Heart left ventricle (tissue), 13 donors: ENCODE results near the gene NDST3.

ENCODE experiments used
- POLR2A ChIP-seq, 2 donors: fragments of 450-650 bp; IDR thresholded peaks; one replicate each; pipeline ENCODE4 v1.6.1; 2017; ENCODE audit warnings: antibody characterized with exemption in 2 of 2, mild to moderate bottlenecking in 2 of 2, moderate library complexity in 2 of 2
- TF ChIP-seq, protein P1 (sequence below), 12 donors: fragments of 200-600 bp; sonication (generic) in 4 of 12; IDR thresholded peaks; one replicate each; pipeline versions ENCODE4 v1.5.0 to v1.8.0; 2018 to 2022; ENCODE audit warnings: antibody characterized with exemption in 12 of 12, mild to moderate bottlenecking in 5 of 12
- donor health status: ischemic (EF 13 %, LVEDD 7.1; RV severe dilation, severe dysfunction).
- donor health status: DM: no; HTN: yes; CAD: no.
- donor health status: DM: no; HTN: no; CAD: no.
- donor health status: ischemic (EF 25% LVEDD 6.9; RV normal size, moderate dysfunction).
- donor health status: ischemic (EF 25% LVEDD 5.7; RV mildly dilated, moderate dysfunction).
- donor health status: ischemic (EF 35%, LVEDD 5.7; RV mildly dilated, moderate dysfunction).
- donor health status: nonischemic (EF 11% LVEDD 7.7; RV severe dilation, severe dysfunction).
- donor health status: DM: yes; HTN: yes; CAD: no.
- donor health status: PGD.
- donor health status: ischemic (EF 29% LVEDD 5.4; RV normal size, mild dysfunction).
- donor health status: nonischemic (EF 23%, LVEDD 6.1; RV moderate dilation, normal function).

DNA sequence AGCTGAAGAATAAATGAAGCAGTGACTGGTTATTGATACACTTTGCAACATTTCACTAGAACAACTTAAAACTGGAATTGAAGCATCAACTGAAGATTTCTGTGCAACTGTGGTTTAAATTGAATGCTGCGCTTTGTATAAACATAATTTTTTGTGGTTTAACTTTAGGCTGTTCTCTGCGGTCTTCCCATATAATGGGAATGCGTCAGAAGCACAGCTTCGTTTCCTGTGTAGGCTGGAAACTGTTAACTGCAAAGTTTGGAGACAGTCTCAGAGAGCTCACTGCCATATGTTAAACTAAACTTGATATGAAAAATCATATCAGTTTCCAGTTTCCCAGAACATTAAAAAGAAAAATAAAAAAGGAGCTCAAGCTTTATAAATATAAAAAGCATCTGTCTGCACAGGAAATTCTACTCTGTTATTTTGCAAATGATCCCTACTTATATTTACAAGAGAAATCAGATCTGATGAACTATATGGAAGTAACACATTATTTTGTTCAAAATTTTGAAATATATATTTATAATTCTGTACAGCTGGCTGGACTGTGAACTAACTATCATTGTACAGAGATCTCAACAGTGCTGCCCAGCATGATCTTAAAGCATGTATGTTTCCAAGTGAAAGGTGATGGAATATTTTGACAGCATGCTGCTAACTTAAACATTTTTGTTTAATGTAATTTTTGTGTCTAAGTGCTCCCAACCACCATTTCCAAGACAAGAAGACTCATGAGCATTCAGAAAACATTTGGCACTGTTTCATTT is 139.9 kb downstream of the NDST3 start:
- TF ChIP-seq, protein P1, sequence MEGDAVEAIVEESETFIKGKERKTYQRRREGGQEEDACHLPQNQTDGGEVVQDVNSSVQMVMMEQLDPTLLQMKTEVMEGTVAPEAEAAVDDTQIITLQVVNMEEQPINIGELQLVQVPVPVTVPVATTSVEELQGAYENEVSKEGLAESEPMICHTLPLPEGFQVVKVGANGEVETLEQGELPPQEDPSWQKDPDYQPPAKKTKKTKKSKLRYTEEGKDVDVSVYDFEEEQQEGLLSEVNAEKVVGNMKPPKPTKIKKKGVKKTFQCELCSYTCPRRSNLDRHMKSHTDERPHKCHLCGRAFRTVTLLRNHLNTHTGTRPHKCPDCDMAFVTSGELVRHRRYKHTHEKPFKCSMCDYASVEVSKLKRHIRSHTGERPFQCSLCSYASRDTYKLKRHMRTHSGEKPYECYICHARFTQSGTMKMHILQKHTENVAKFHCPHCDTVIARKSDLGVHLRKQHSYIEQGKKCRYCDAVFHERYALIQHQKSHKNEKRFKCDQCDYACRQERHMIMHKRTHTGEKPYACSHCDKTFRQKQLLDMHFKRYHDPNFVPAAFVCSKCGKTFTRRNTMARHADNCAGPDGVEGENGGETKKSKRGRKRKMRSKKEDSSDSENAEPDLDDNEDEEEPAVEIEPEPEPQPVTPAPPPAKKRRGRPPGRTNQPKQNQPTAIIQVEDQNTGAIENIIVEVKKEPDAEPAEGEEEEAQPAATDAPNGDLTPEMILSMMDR (IDR thresholded peaks at IDR 0.05) = no peak
- no peak for TF ChIP-seq POLR2A (IDR thresholded peaks at IDR 0.05)
